K562 (cell line): ENCODE results near the gene DGKA.

Experiments used
- BRF2 ChIP-seq: IDR thresholded peaks from 3 replicates; pipeline ENCODE4 v1.6.1; 2011; ENCODE audit warnings: borderline replicate concordance, mild to moderate bottlenecking; ENCODE audit not compliant: insufficient read length, insufficient read depth
- CREB1 ChIP-seq, 2 experiments: sonication (generic) in 1 of 2; formaldehyde crosslinking in 1 of 2; IDR thresholded peaks; 2 replicates each; pipeline versions ENCODE4 v1.6.1 to v1.8.0; 2012 to 2022; ENCODE audit warnings: inconsistent platforms in 1 of 2, mild to moderate bottlenecking in 1 of 2, missing genetic modification reagents in 1 of 2, moderate library complexity in 1 of 2
- CTCF ChIP-seq, 3 experiments: IDR thresholded peaks in 2 of 3; conservative IDR thresholded peaks in 1 of 3; 2 replicates each; pipeline ENCODE4 v1.5.1; 2011 to 2012; ENCODE audit warnings: low read length in 3 of 3, mild to moderate bottlenecking in 3 of 3, control low read depth in 2 of 3, improper control_type of control experiment in 1 of 3, inconsistent platforms in 1 of 3, low read depth in 1 of 3, mixed read lengths in 1 of 3, moderate library complexity in 1 of 3; ENCODE audit not compliant: insufficient read depth in 2 of 3
- EZH2 ChIP-seq: IDR thresholded peaks from 2 replicates; pipeline ENCODE4 v1.6.1; 2012; ENCODE audit warnings: low read depth, mild to moderate bottlenecking, inconsistent platforms, low read length, borderline replicate concordance
- HNRNPUL1 ChIP-seq: fragments of 200-400 bp; formaldehyde crosslinking; IDR thresholded peaks from 2 replicates; pipeline ENCODE4 v1.6.1; 2017; ENCODE audit warnings: low read length
- MEF2A ChIP-seq: IDR thresholded peaks from 2 replicates; pipeline ENCODE4 v1.6.1; 2011; ENCODE audit warnings: low read depth, mild to moderate bottlenecking, low read length, moderate library complexity; ENCODE audit not compliant: control insufficient read depth
- POLR2A ChIP-seq: fragments of 450-650 bp; conservative IDR thresholded peaks from 2 replicates; pipeline ENCODE4 v1.6.1; 2016
- PTBP1 ChIP-seq: fragments of 200-400 bp; formaldehyde crosslinking; IDR thresholded peaks from 2 replicates; pipeline ENCODE4 v1.6.1; 2017; ENCODE audit warnings: low read depth, low read length
- RAD21 ChIP-seq, 2 experiments: fragments of 250-450 bp in 1 of 2; fragments of 450-650 bp in 1 of 2; sonication (Bioruptor Pico) in 1 of 2; formaldehyde crosslinking in 1 of 2; IDR thresholded peaks in 1 of 2; conservative IDR thresholded peaks in 1 of 2; 2 replicates each; pipeline versions ENCODE4 v1.4.0 to v1.8.0; 2020 to 2022; ENCODE audit warnings: mild to moderate bottlenecking in 2 of 2, moderate library complexity in 1 of 2
- XRCC3 ChIP-seq: fragments of 450-650 bp; IDR thresholded peaks from 2 replicates; pipeline ENCODE4 v1.6.1; 2017; ENCODE audit warnings: mild to moderate bottlenecking, moderate library complexity
- ZNF274 ChIP-seq: IDR thresholded peaks from 2 replicates; pipeline ENCODE4 v1.6.1; 2011; ENCODE audit warnings: low read depth, mild to moderate bottlenecking, low read length, moderate library complexity, borderline replicate concordance

GRCh38 chr12:55885113-55885512 lies 45.8 kb upstream of the DGKA start:
- TF ChIP-seq MEF2A, result no peak
- no peak for TF ChIP-seq CTCF (IDR thresholded peaks at IDR 0.05 in 2 of 3, conservative IDR thresholded peaks at IDR 0.05 in 1 of 3; ENCODE audit: insufficient read depth in 2 of 3, low read depth in 1 of 3, low read length in 3 of 3)
- TF ChIP-seq EZH2, result no peak
- TF ChIP-seq ZNF274, result no peak
- no peak for TF ChIP-seq BRF2
- no peak for TF ChIP-seq CREB1 (IDR thresholded peaks at IDR 0.05)
- TF ChIP-seq CREB1 (CRISPR knock-in tag; IDR thresholded peaks at IDR 0.05), result no peak
- no peak for TF ChIP-seq RAD21 (CRISPR knock-in tag; conservative IDR thresholded peaks at IDR 0.05 in 1 of 2, IDR thresholded peaks at IDR 0.05 in 1 of 2)
- TF ChIP-seq XRCC3, result no peak
- TF ChIP-seq PTBP1, result no peak
- TF ChIP-seq HNRNPUL1, result no peak
- TF ChIP-seq POLR2A, result no peak
